NCI-H128 (cell line): Measurements from ENCODE around the gene CPSF3.
A peak's percentile ranks its signal among the peaks of the same experiment; 100 is the strongest.

Source experiments
- DNase-seq: peaks from one replicate; lab custom pipeline; 2025; ENCODE audit not compliant: unreplicated experiment; lab: John Stamatoyannopoulos, UW

The CPSF3 gene

DNA sequence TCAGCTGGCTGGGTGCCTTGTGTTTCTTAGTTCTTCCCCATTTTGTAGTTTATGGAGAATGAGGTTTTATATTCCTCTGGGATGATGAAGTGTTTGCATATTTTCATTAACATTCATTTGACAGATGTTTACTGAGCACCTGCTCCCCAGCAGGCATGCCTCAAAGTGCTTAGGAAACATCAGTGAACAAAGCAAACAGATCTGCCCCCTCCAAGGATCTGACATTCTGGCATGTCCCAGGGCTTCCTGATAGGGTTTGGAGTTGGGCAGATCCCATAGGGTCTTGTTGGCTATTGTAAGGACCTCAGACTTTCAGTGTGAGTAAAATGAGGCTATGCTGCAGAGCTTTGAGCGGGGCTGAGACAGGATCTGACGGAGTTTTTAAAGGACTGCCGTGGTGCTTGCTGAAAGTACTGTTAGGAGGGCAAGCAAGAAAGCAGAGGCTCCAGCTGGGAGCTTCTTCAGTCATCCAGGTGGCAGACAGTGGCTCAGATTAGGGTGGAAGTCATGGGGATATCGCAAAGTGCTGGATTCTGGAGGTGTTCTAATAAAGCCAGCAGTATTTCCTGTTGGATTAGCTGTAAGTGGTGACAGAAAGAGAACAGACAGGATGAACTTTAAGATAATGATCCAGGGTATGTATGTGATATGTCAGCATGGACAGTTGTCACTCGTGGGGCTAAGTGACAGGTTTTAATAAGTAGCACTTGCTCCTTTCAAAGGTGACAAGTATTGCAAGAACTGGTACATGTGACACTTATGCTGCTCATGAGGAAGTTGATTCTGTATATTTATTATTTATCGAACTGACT, 39.6 kb downstream of the CPSF3 start:
- DNase-seq: peak; percentile 15

DNA sequence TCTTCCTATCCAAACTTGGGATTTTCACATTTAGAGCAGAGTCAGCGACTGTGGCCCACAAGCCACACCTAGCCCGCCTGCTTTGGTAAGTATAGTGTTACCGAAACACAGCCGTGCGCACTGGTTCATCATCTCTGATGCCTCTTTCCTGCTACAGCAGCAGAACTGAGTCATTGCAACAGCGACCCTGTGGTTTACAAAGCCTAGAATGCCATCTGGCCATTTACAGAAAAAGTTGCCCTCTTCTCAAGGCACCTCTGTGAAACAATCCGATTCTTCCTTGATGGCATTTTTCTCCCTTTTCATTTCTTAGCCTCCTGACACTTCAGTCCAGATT, 40.2 kb downstream of the CPSF3 start:
- no peak for DNase-seq

DNA sequence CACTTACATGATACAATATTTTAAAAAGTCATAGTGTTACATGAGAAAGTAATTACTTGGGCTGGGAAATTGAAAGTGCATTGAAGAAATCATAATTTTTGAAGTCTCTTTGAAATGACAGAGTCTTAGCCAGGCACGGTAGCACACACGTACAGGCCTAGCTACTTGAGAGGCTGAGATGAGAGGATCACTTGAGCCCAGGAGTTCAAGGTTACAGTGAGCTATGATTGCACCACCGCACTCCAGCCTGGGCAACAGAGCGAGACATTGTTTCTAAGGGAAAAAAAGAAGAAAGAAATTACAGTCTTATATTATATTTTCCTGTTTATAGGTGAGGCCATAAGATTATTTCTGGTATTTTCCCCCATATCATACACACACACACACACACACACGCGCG, 41.7 kb downstream of the CPSF3 start:
- no peak for DNase-seq

DNA sequence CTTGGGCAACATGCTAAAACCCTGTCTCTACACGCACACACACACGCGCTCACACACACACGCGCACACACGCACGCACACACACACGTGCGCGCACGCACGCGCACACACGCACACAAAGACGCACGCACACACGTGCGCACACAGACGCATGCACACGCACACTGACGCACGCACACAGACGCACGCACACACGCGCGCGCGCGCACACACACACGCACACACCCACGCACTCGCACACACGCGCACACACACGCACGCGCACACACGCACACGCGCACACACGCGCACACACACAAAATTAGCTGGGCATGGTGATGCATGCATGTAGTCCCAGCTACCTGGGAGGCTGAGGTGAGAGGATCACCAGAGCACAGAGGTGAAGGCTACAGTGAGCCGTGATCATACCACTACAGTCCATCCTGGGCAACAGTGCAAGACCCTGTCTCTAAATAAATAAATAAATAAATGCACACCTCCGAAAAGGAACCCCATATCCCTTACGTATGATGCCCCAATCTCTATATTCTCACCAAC, 42.8 kb downstream of the CPSF3 start:
- DNase-seq: no peak

DNA sequence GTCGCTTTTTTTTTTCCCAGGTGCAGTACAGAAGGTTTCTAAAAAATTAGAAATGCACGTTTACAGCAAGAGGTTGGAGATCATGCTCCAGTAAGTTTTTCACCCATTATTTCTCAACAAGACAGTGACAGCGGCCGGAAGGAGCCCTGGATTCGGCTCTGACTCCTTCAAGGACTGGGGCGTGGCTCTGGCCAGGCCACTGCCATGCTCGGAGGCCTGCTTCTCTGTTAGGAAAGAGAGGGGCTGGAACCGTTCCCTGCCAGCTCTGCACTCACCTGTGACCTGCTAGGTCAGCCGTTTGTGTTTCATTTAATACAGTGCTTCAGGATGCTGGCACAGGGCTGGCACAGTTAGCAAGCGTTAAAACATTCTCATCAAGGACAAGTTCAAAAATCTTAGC, 44.2 kb downstream of the CPSF3 start:
- DNase-seq: no peak

DNA sequence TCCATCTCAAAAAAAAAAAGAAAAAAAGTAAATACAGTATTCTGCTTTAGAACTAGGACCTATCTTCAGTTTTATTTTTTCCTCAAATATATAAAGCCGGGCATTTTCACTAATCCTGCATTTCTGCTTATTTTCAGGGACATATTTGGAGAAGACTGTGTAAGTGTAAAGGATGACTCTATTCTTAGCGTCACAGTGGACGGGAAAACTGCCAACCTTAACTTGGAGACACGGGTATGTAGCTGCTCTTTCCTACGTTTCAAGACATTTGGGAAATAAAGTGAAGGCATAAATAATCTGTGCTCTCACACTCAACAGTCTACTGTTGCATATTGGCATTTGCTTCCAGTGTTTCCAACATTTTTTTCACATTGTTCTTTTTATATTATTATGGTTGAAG, 47.8 kb downstream of the CPSF3 start:
- no peak for DNase-seq

DNA sequence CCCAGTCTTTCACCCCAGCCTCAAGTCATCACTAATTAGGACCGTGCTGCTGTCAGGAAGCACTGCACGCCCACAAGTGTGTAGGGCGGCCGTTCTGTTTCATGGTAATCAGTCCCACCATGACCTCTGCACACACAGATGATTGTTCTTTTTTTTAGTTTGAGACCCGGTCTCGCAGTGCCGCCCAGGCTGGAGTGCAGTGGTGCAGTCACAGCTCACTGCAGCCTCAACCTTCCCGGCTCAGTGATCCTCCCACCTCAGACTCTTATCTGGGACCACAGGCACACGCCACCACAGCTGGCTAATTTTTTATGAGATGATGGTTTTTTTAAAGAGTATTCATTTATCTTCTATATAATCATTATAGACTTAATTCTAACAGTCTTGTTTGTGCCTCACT, 49.1 kb downstream of the CPSF3 start:
- no peak for DNase-seq

DNA sequence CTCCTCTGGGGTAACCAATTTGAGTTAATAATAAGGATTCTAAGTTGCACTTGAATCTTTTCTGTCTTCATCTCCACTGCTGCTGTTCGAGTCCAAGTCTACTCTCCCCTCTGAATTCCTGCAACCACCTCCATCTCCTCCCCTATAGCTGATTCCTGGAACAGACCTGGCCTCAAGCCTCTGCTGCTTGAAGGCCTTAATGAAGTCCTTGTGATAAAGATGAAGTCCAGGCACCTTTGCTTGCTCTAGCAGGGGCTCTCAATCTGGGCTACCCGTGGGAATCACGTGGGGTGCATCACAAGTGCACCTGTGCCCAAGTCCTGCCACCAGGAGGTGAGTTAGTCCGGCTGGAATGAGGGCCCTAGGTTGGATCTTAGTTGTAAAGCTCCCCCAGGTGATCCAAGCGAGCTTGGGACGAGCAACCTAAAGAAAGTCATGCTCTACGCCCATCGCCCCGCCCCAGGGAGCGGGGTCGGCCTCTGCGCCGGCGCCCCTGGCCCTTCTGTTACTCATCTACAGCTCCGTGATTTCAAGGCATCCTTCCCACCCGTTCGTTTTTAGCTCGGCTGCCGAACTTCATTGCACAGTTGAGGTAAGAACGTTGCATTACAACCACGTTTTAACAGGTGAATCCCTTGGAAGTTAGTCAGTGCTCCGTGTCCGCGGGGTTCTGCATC, 50.0 kb downstream of the CPSF3 start:
- DNase-seq: no peak

DNA sequence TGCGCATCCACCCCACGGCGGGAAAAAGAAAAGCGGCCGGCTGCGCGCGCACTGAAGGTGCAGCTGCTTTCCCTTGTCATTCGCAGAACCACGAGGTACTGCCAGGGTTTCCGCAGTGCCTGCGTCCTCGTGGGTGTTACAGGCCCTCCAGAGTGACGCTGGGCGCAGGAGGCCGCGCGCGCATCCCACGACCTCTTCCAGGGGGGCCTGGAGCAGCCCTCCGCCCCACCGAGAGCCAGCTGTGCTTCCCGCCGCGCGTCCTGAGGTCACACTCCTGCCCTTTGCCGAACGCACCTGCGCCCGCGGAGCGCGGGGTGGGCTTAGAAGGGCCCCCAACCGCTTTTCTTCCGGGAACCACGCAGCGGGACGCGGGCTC, 50.5 kb downstream of the CPSF3 start:
- DNase-seq: no peak

DNA sequence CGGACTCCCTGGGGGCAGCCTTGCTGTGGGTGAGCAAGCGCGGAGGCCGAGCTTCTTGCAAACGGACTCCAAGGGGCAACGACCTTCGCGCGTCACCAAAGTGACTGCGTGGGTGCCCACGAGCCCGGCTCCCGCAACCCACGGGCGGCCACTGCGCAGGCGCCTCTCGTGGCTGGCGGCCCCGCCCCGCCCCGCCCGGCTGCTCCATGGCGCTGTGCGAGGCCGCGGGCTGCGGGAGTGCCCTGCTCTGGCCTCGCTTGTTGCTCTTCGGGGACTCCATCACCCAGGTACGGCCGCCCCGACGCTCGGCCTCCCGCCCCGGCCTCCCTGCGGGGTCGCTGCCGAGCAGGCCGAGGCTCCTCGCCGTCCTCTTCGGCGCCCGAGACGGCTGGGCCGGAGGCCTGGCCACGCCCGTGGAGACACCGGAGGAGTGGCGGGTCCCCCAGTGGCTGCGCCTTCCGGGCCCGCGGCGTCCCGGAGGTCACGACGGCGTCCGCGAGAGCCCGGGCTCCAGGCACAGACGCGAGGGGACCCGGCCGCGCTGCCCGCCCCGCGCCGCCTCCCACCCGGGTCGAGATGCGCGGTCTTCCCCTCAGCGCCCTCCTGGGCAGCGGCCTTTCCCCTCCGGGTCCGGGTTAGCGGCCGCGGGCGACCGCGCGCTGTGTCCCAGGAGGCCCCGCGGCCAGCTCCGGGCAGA, 51.1 kb downstream of the CPSF3 start, which contains the start of gene IAH1:
TSS of gene IAH1 (plus strand) at position 191 of the 697 bp plus-strand sequence. CDS start at position 207, 16 bp downstream.
- DNase-seq: no peak

DNA sequence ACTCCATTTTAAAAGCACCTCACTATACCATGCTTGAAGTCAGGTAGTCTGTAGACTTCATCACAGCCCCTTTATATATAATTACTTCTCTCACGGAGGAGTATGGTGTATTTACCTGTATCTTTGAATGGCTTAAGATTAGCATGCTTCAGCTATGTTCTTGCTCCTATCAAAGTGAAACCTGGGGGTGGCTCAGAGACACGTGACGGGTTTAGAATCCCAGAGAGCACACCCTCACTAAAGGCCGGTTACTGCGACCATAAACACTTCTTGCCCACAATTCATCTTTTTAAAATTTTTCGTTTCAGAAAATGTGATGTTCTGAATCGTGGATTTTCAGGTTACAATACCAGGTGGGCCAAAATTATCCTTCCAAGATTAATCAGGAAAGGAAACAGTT, 54.5 kb downstream of the CPSF3 start:
- DNase-seq: no peak

DNA sequence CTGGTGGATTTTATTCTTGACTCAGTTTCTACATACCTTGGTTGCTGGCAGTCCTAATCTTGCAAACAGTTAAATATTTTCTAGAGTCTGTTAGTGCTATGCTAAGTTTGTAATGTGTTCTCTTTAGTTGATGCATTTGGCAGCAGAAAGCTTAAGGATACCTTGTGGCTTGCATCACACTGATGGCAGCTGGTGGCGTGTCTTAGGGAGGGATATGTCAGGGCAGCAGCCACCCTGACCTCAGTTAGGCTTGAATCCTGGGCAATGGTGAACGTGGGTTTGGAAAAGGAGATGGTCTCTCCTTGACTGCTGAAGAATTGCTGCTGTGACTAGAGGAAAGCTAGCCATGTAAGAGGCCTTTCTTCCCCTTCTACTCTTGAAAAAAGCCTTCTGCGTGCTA, 55.1 kb downstream of the CPSF3 start:
- no peak for DNase-seq

DNA sequence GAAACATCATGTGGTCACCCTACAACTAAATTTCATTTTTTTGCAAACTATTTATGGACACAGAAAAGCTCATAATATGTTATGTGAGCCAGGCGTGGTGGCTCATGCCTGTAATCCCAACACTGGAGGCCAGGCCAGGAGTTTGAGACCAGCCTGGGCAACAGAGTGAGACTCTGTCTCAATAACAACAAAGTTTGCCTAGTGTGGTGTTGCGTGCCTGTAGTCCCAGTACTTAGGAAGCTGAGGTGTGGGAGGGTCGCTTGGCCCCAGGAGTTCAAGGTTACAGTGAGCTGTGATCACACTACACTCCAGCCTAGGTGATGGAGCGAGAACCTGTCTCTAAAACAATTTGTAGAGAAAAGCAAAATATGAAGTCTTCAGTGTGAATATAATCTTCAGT, 56.7 kb downstream of the CPSF3 start:
- DNase-seq: no peak

DNA sequence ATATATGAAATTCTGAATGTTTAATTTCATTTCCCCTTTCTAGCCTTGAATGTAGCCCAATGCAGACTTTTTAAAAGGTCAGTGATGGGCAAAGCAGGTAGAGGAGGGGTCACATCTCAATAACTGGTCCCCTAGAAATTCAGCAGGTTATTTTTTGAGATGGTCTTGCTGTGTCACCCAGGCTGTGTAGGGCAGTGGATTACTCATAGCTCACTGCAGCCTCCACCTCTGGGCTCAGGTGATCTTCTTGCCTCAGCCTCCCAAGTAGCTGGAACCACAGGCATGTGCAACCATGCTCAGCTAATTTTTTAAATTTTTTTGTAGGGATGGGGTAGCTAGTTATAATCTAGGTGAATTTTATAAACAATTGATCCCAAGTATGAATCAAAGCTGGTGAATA, 59.7 kb downstream of the CPSF3 start:
- no peak for DNase-seq

DNA sequence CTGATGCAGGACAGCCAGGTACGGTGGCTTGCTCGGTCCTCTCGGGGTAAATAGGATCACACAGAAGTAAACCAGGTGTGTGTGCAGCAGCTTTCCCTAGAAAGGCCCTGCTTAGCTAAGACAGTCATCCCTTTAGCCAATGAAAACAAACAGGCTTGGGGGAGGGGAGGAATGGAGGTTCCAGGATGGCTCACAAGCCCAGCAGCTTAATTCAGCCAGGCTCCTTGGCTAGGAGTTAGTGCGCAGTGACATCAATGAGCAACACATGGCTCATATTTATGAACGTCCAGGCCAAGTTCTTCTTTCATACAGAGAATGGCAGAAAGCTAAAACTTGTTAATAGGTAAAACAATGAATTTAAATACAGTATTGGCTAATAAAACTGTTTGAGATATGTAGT, 61.1 kb downstream of the CPSF3 start:
- DNase-seq: no peak

DNA sequence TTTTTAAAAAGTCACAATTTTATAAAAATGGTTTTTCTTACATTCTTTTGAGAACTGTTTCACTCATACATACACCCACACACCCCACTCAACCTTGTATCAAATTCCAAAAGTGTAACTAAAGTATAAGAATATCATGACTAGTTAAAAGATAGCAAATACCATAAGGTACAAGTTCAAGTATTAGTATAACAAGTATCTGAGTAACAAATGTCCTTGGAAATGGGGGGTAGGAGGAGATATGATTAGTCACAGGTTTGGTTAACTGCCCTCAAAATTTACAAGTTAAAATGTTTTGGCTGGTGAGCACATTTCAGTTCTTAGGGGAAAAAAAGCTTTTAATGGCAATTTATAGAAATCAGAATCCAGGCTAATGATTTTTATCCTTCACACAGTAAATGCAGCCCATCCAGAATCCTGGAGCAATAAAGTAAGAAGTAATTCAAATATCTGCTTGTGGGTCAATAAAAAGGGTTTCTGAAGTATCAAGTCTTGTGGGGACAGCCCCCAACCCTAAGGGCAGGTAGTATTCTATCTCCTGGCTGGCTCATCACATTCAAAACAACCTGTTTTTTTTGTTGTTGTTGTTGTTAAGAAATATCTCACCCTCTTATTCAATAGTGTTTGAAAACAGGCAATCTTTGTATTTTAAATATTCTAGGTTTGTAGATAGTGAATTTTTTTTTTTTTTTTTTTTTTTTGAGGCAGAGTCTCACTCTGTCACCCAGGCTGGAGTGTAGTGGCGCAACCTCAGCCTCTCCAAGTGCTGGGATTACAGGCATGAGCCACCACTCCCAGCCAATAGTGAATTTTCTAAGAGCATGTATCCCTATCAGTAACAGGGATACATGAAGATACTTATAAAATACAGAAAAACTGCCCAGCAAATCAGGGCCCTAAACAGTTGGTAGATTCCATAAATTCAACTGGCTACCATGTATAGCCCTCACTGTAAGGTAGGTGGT, 65.4 kb downstream of the CPSF3 start:
- DNase-seq: no peak

DNA sequence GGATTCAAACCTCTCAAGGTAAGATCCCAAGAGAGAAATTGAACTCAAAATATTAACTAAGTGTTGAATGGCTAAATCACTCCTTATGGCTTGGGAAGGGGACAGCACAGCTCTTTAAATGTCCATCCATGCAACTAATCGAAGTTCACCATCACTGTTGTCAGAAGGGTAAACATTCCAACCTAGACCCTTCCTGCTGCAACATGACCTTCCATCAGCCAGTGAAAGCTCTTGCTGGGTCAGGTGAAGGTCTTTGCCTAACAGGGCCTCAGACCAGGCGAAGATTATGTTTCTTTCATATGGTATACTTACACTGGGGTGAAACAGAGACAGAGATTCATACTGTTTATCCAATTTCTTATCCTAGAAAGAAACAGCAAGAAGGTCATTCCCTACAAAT, 67.3 kb downstream of the CPSF3 start:
- DNase-seq: no peak

DNA sequence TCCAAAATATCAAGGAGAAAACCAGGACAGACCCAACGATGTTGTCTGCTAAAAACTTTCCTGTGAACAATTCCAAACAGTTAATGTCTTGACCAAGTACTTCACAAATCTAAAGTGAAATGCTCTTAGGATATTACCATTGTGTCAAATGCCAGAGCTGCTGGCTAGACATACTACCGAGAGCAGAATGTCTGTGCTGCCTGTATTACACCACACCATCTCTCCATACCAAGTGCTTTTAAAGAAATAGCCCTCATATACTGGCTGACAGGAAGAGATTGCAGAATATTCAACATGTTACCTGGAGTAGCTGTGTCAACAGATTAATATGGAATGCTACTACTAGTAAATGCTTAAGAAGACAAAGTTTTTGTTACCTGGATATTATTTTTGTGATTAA, 69.5 kb downstream of the CPSF3 start:
- DNase-seq: no peak

DNA sequence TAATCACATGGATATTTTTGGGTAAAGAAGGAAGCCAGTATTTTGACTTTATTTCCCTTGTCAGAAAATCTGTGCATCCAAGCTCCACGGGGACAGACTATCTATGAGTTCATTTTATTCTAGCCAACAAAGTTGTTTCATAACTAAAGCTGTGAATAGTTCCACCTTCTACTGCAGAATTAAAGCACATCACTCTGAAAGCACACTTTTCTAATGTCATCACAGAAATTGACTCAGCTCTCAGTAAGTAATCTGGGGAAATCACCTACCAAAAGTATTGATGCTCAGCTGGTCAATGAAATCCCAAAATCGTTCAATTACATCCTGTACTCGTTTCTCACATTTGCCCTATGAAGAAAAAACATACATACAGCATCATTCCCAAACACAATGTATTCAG, 70.0 kb downstream of the CPSF3 start:
- DNase-seq: no peak

DNA sequence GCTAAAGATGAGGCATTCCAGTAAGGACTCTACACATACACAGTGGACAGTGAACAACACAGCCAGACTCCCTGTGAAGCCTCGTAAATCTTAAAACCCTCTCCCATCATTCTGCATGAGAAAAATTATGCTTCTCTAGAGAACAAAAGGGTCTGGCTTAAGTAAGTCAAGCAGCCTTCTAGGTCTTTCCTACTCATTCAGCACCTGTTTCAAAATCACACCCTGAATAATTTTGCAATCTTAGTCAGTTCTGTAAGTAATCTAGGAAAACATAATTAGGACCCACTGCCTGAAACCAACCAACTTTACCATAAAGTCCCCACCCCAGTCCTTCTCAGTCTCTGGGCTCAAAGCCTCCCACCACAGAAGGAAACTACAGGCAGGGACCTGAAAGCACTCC, 70.6 kb downstream of the CPSF3 start:
- no peak for DNase-seq

DNA sequence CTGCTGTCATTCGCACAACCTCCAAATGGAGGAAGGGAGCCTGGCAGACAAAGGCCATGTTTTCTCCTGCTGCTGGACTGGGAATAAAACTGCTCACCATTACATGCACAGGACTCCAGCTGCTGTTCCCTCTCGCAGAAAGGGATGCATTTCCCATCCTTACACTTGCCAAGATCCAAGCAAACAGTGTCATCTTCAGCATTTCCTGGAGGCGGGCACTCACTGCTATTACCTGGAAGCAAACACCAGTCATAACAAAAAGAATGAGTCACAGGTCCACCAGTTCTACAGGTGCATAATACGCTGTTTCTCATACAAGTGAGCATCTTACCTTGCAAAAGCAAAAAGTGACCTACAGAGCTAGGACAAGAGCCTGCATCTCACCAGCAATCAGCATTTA, 73.6 kb downstream of the CPSF3 start:
- no peak for DNase-seq
